GM20000 (cell line): ENCODE results near the gene PRR33.

Experiments used
- DNase-seq: peaks from one replicate; pipeline ENCODE4 v3.0.0; 2012; ENCODE audit warnings: low spot score
- CTCF ChIP-seq: IDR thresholded peaks from 2 replicates; pipeline ENCODE4 v1.5.1; 2012; ENCODE audit warnings: mild to moderate bottlenecking, control low read depth; ENCODE audit errors: extremely low read depth, missing control alignments

The PRR33 gene

GRCh38 chr11:1852271-1852876 lies 39.3 kb downstream of the PRR33 start:
- DNase-seq: no peak

GRCh38 chr11:1851468-1852180 lies 40.1 kb downstream of the PRR33 start:
- no peak for DNase-seq
- TF ChIP-seq CTCF: no peak

More at GRCh38 chr11:1852271-1852876, 39.3 kb downstream of the PRR33 start:
- TF ChIP-seq CTCF: no peak

GRCh38 chr11:1848640-1849430 lies 42.9 kb downstream of the PRR33 start:
- DNase-seq: no peak
- no peak for TF ChIP-seq CTCF

GRCh38 chr11:1847926-1848639 lies 43.6 kb downstream of the PRR33 start:
- DNase-seq: no peak

GRCh38 chr11:1847006-1847735 lies 44.5 kb downstream of the PRR33 start:
- no peak for TF ChIP-seq CTCF
- no peak for DNase-seq

More at GRCh38 chr11:1847926-1848639, 43.6 kb downstream of the PRR33 start:
- no peak for TF ChIP-seq CTCF

- no peak for DNase-seq
- no peak for TF ChIP-seq CTCF
Observed at GRCh38 chr11:1846453-1846932, 45.2 kb downstream of the PRR33 start.
